ENCODE data around the gene LILRA2.
"Not testable (repeated sequence)": the region's sequence is repeated elsewhere in the genome, so short reads cannot be mapped to it uniquely, and the experiment has no call there.

- TF ChIP-seq CTCF (conservative IDR thresholded peaks at IDR 0.05); ZFX (IDR thresholded peaks at IDR 0.05): not testable (repeated sequence)
These were observed 1.6 kb downstream of the LILRA2 start for GRCh38 chr19:54575205-54575604.

Data from C4-2B (cell line).